ENCODE results near the gene TMED5. TPM values are rescaled to one million over a fixed set of nuclear protein-coding genes. Genes with fewer than 3 reads are reported as not detected.

Gene TMED5
- polyA plus RNA-seq, 1 of the 3 experiments (the other 2 are of a cell fraction): 24.2 TPM

GRCh38 chr1:93190432-93190831 lies 10.2 kb upstream of the TMED5 start (continued):
- no peak for TF ChIP-seq USF1 (IDR thresholded peaks at IDR 0.05; ENCODE audit: borderline replicate concordance, low read depth)
- no peak for TF ChIP-seq SMC3 (IDR thresholded peaks at IDR 0.05; ENCODE audit: low read depth, low read length)
- TF ChIP-seq, protein P1, sequence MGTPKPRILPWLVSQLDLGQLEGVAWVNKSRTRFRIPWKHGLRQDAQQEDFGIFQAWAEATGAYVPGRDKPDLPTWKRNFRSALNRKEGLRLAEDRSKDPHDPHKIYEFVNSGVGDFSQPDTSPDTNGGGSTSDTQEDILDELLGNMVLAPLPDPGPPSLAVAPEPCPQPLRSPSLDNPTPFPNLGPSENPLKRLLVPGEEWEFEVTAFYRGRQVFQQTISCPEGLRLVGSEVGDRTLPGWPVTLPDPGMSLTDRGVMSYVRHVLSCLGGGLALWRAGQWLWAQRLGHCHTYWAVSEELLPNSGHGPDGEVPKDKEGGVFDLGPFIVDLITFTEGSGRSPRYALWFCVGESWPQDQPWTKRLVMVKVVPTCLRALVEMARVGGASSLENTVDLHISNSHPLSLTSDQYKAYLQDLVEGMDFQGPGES (IDR thresholded peaks at IDR 0.05; ENCODE audit: low read depth, low read length): no peak
- no peak for TF ChIP-seq TCF12 (IDR thresholded peaks at IDR 0.05)
- no peak for TF ChIP-seq EP300 (IDR thresholded peaks at IDR 0.05; ENCODE audit: borderline replicate concordance in 1 of 2, low read depth in 1 of 2, low read length in 1 of 2)
- no peak for TF ChIP-seq RCOR1 (IDR thresholded peaks at IDR 0.05; ENCODE audit: low read length)
- no peak for TF ChIP-seq NRF1 (IDR thresholded peaks at IDR 0.05; ENCODE audit: low read depth, low read length)

GRCh38 chr1:93186667-93187066 lies 6.5 kb upstream of the TMED5 start:
- Histone ChIP-seq H3K9me3 (no peaks in the 10 kb centered on the region), H3K9me2 (no peaks in the 10 kb centered on the region), H3K27me3 (ENCODE audit: insufficient read depth) (no peaks in the 10 kb centered on the region), H3K4me2 (no peak overlapping the region), H3K27ac (ENCODE audit: low read depth in 2 of 2, low read length in 1 of 2) (no peak overlapping the region), H3K9ac (no peak overlapping the region), H3K79me2 (ENCODE audit: insufficient read depth) (peaks cover 34% of the 10 kb centered on the region), H3K4me3 (ENCODE audit: low read depth in 2 of 2, low read length in 1 of 2) (no peak overlapping the region), H3K36me3 (replicated peaks in 1 of 2; ENCODE audit: control insufficient read depth in 1 of 2, insufficient read depth in 2 of 2, low read length in 1 of 2) (peaks cover 4 to 18% of the 10 kb centered on the region in 2 experiments), H3F3A (replicated peaks; ENCODE audit: insufficient read depth) (no peaks in the 10 kb centered on the region), H2AFZ (ENCODE audit: low read depth) (no peak overlapping the region), H3K4me1 (ENCODE audit: control insufficient read depth in 1 of 2, insufficient read depth in 2 of 2, low read depth in 1 of 2, low read length in 1 of 2) (peaks cover 0 to 12% of the 10 kb centered on the region in 2 experiments; a peak in 2 of 4 replicates), H4K20me1 (ENCODE audit: insufficient read depth) (no peaks in the 10 kb centered on the region)
- ChIA-PET POLR2A (no interaction called here), CTCF (interaction anchor here (0.9 kb wide), 1 partner anchor 37 kb away, joined by 3 read pairs; no protein-coding TSS in a partner anchor)
- DNase-seq: no peak
- 97% methylated on average over 1 of the region's 1 CpG for WGBS (ENCODE audit: low lambda C conversion rate)
- no peak for TF ChIP-seq TAF1 (IDR thresholded peaks at IDR 0.05; ENCODE audit: borderline replicate concordance, low read depth, low read length)
- TF ChIP-seq, protein P1 (IDR thresholded peaks at IDR 0.05; ENCODE audit: low read depth, low read length): no peak
- TF ChIP-seq NRF1 (IDR thresholded peaks at IDR 0.05; ENCODE audit: low read depth, low read length): no peak
- no peak for TF ChIP-seq NFIC (IDR thresholded peaks at IDR 0.05; ENCODE audit: borderline replicate concordance)
- no peak for TF ChIP-seq MEF2A (IDR thresholded peaks at IDR 0.05; ENCODE audit: borderline replicate concordance, low read depth)
- TF ChIP-seq, protein P2, sequence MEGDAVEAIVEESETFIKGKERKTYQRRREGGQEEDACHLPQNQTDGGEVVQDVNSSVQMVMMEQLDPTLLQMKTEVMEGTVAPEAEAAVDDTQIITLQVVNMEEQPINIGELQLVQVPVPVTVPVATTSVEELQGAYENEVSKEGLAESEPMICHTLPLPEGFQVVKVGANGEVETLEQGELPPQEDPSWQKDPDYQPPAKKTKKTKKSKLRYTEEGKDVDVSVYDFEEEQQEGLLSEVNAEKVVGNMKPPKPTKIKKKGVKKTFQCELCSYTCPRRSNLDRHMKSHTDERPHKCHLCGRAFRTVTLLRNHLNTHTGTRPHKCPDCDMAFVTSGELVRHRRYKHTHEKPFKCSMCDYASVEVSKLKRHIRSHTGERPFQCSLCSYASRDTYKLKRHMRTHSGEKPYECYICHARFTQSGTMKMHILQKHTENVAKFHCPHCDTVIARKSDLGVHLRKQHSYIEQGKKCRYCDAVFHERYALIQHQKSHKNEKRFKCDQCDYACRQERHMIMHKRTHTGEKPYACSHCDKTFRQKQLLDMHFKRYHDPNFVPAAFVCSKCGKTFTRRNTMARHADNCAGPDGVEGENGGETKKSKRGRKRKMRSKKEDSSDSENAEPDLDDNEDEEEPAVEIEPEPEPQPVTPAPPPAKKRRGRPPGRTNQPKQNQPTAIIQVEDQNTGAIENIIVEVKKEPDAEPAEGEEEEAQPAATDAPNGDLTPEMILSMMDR (IDR thresholded peaks at IDR 0.05): no peak
- no peak for TF ChIP-seq MXI1 (IDR thresholded peaks at IDR 0.05; ENCODE audit: low read depth, low read length)
- TF ChIP-seq TEAD4 (IDR thresholded peaks at IDR 0.05; ENCODE audit: borderline replicate concordance, insufficient read depth): no peak
- no peak for TF ChIP-seq JUND (IDR thresholded peaks at IDR 0.05)
- TF ChIP-seq RXRA (IDR thresholded peaks at IDR 0.05; ENCODE audit: borderline replicate concordance, low read depth): no peak
- no peak for TF ChIP-seq PBX3 (IDR thresholded peaks at IDR 0.05)
- no peak for TF ChIP-seq RCOR1 (IDR thresholded peaks at IDR 0.05; ENCODE audit: low read length)
- no peak for TF ChIP-seq SIN3A (IDR thresholded peaks at IDR 0.05; ENCODE audit: borderline replicate concordance, low read depth, low read length)
- no peak for TF ChIP-seq FOXJ3 (CRISPR knock-in tag; IDR thresholded peaks at IDR 0.05)
- no peak for TF ChIP-seq YY1 (IDR thresholded peaks at IDR 0.05; ENCODE audit: low read depth)
- TF ChIP-seq POLR2AphosphoS5 (IDR thresholded peaks at IDR 0.05; ENCODE audit: low read depth, low read length): no peak
- TF ChIP-seq, protein P3, sequence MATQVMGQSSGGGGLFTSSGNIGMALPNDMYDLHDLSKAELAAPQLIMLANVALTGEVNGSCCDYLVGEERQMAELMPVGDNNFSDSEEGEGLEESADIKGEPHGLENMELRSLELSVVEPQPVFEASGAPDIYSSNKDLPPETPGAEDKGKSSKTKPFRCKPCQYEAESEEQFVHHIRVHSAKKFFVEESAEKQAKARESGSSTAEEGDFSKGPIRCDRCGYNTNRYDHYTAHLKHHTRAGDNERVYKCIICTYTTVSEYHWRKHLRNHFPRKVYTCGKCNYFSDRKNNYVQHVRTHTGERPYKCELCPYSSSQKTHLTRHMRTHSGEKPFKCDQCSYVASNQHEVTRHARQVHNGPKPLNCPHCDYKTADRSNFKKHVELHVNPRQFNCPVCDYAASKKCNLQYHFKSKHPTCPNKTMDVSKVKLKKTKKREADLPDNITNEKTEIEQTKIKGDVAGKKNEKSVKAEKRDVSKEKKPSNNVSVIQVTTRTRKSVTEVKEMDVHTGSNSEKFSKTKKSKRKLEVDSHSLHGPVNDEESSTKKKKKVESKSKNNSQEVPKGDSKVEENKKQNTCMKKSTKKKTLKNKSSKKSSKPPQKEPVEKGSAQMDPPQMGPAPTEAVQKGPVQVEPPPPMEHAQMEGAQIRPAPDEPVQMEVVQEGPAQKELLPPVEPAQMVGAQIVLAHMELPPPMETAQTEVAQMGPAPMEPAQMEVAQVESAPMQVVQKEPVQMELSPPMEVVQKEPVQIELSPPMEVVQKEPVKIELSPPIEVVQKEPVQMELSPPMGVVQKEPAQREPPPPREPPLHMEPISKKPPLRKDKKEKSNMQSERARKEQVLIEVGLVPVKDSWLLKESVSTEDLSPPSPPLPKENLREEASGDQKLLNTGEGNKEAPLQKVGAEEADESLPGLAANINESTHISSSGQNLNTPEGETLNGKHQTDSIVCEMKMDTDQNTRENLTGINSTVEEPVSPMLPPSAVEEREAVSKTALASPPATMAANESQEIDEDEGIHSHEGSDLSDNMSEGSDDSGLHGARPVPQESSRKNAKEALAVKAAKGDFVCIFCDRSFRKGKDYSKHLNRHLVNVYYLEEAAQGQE (IDR thresholded peaks at IDR 0.05; ENCODE audit: low read depth, low read length): no peak
